GM12878 (cell line): ENCODE results near the gene PLTP. TPM values are rescaled to one million over a fixed set of nuclear protein-coding genes. Genes with fewer than 3 reads are reported as not detected.

Experiments
- ATAC-seq: fragments of 200-7000 bp; cut with Tn5 transposase; 3 replicates; pipeline ENCODE4 v1.9.1; 2020; ENCODE audit warnings: mild to moderate bottlenecking, moderate library complexity
- BruUV-seq: library from RNA; stranded (reverse); fragments of 400-500 nt; replicated peaks from 2 replicates; lab custom pipeline; 2021; lab: Mats Ljungman, UMichigan
- CTCF ChIA-PET: fragments of 300-600 bp; sonication (Branson Sonifier 250); formaldehyde crosslinking; extraction: SDS; loops from one replicate; lab custom pipeline; 2021; ENCODE audit warnings: inconsistent platforms; lab: Yijun Ruan, JAX
- POLR2A ChIA-PET: fragments of 350-600 bp; formaldehyde crosslinking; extraction: SDS; loops from one replicate; lab custom pipeline; 2021; ENCODE audit warnings: inconsistent platforms; lab: Charles Lee
- RAD21 ChIA-PET: fragments of 300-600 bp; sonication (Branson Sonifier 250); formaldehyde crosslinking; loops from one replicate; lab custom pipeline; 2023; ENCODE audit warnings: antibody characterized with exemption; ENCODE audit not compliant: unreplicated experiment; lab: Charles Lee
- SMC1A ChIA-PET: fragments of 300-600 bp; sonication (Branson Sonifier 250); formaldehyde crosslinking; loops from one replicate; lab custom pipeline; 2023; ENCODE audit not compliant: unreplicated experiment, uncharacterized antibody; lab: Charles Lee
- DNase-seq: peaks from one replicate; pipeline ENCODE4 v3.0.0-alpha.2; 2011; ENCODE audit warnings: low read depth, low spot score
- FAIRE-seq: peaks from 3 replicates; lab custom pipeline; 2011; peaks lifted over from hg19 to GRCh38; lab: Jason Lieb, UNC
- H2AFZ ChIP-seq: 2 replicates; pipeline ENCODE4 v1.6.0; 2011; ENCODE audit warnings: low read depth, low read length, control low read depth; ENCODE audit not compliant: control insufficient read depth
- H3K27ac ChIP-seq: 2 replicates; pipeline ENCODE4 v1.5.1; 2011; ENCODE audit warnings: control low read depth; ENCODE audit not compliant: control insufficient read depth, insufficient read depth
- H3K27me3 ChIP-seq, 2 experiments: replicated peaks in 1 of 2; 2 replicates each; pipeline versions ENCODE4 v1.6.0 to v1.6.1; 2011; ENCODE audit warnings: low read length in 1 of 2; ENCODE audit not compliant: control insufficient read depth in 2 of 2, insufficient read depth in 2 of 2
- H3K36me3 ChIP-seq, 2 experiments: 2 replicates each; pipeline ENCODE4 v1.5.1; 2011; ENCODE audit warnings: low read length in 1 of 2; ENCODE audit not compliant: control insufficient read depth in 2 of 2, insufficient read depth in 2 of 2
- H3K4me1 ChIP-seq: 2 replicates; pipeline ENCODE4 v1.6.1; 2011; ENCODE audit warnings: mild to moderate bottlenecking, low read length, moderate library complexity, mixed read lengths; ENCODE audit not compliant: control insufficient read depth, insufficient read depth
- H3K4me2 ChIP-seq: 2 replicates; pipeline ENCODE4 v1.6.0; 2011; ENCODE audit warnings: control low read depth; ENCODE audit not compliant: control insufficient read depth, insufficient read depth
- H3K4me3 ChIP-seq: fragments of 200-600 bp; sonication (generic); 2 replicates; pipeline ENCODE4 v1.5.1; 2016
- H3K79me2 ChIP-seq: 2 replicates; pipeline ENCODE4 v1.6.0; 2011; ENCODE audit warnings: low read length; ENCODE audit not compliant: control insufficient read depth, insufficient read depth
- H3K9ac ChIP-seq: 2 replicates; pipeline ENCODE4 v1.8.0; 2011; ENCODE audit warnings: low read length, control low read depth, mixed read lengths; ENCODE audit not compliant: control insufficient read depth, insufficient read depth
- H3K9me3 ChIP-seq: replicated peaks from 3 replicates; pipeline ENCODE4 v1.5.1; 2011; ENCODE audit warnings: mild to moderate bottlenecking, low read length; ENCODE audit not compliant: control insufficient read depth, insufficient read depth
- H4K20me1 ChIP-seq: 2 replicates; pipeline ENCODE4 v1.6.0; 2011; ENCODE audit not compliant: control insufficient read depth, insufficient read depth
- HDGF ChIP-seq: fragments of 450-650 bp; IDR thresholded peaks from 2 replicates; pipeline ENCODE4 v1.6.1; 2016; ENCODE audit warnings: antibody characterized with exemption
- JUND ChIP-seq: IDR thresholded peaks from 2 replicates; pipeline ENCODE4 v1.6.1; 2012; ENCODE audit warnings: low read depth, mild to moderate bottlenecking, low read length, improper control_type of control experiment, moderate library complexity
- PAX8 ChIP-seq: fragments of 450-650 bp; IDR thresholded peaks from 2 replicates; pipeline ENCODE4 v1.6.1; 2017; ENCODE audit warnings: mild to moderate bottlenecking, moderate library complexity
- POLR2A ChIP-seq: IDR thresholded peaks from 2 replicates; pipeline ENCODE4 v1.6.1; 2011; ENCODE audit warnings: low read depth, mild to moderate bottlenecking, low read length
- RUNX3 ChIP-seq: IDR thresholded peaks from 2 replicates; pipeline ENCODE4 v1.6.1; 2012; ENCODE audit warnings: low read length, inconsistent platforms
- SMARCA5 ChIP-seq: fragments of 450-650 bp; IDR thresholded peaks from 2 replicates; pipeline ENCODE4 v1.6.1; 2017; ENCODE audit warnings: mild to moderate bottlenecking
- SPI1 ChIP-seq: IDR thresholded peaks from 2 replicates; pipeline ENCODE4 v1.6.1; 2011; ENCODE audit warnings: low read depth, mild to moderate bottlenecking, low read length, moderate library complexity, borderline replicate concordance; ENCODE audit not compliant: insufficient read depth
- WGBS: methylation state at CpG from one replicate; pipeline ENCODE4 v1.1.6; 2016; ENCODE audit warnings: low lambda C conversion rate; ENCODE audit not compliant: insufficient replicate concordance, insufficient coverage; ENCODE audit errors: missing lambda C conversion rate; 5-methylcytosine and 5-hydroxymethylcytosine counted together
- in situ Hi-C: fragments of 300-500 bp; cut with MboI; formaldehyde crosslinking; loops from 9 replicates; pipeline ENCODE4 v1.14.3; 2018; ENCODE audit warnings: mixed read lengths
- intact Hi-C: fragments of 100-400 bp; cut with micrococcal nuclease; formaldehyde crosslinking; loops from one replicate; pipeline ENCODE4 v1.14.2; 2022; ENCODE audit not compliant: unreplicated experiment
- polyA plus RNA-seq, 11 experiments: library from polyadenylated mRNA; depleted of rRNA in 4 of 11; unstranded in 6 of 11; stranded (reverse) in 5 of 11; fragments of >200 nt; fragmentation: Nextera tagmentation in 4 of 11; fragmentation: Illumina TruSeq in 1 of 11; extraction: Ambion mirVana in 4 of 11; extraction: Trizol in 1 of 11; gene quantifications; 1 replicate in 1 of 11; 2 replicates in 10 of 11; pipeline versions ENCODE4 v1.2.1 to v1.2.3, GENCODE V29; 2011 to 2016; ENCODE audit warnings: inconsistent platforms in 2 of 11, missing spikeins in 2 of 11, low read depth in 1 of 11
- total RNA-seq, 4 experiments: library from RNA; depleted of rRNA in 3 of 4; stranded (reverse); fragments of >200 nt in 3 of 4; fragmentation: Illumina TruSeq in 1 of 4; extraction: Trizol in 1 of 4; gene quantifications; 2 replicates each; pipeline versions ENCODE4 v1.2.1 to v1.2.3, GENCODE V29; 2013 to 2021

Gene PLTP
- total and polyA plus RNA-seq, 10 of the 15 experiments (the other 5 are each of a cell fraction or from before 2014, with no cell fraction given): 1.6 to 17.0 (median 7.6) TPM

DNA sequence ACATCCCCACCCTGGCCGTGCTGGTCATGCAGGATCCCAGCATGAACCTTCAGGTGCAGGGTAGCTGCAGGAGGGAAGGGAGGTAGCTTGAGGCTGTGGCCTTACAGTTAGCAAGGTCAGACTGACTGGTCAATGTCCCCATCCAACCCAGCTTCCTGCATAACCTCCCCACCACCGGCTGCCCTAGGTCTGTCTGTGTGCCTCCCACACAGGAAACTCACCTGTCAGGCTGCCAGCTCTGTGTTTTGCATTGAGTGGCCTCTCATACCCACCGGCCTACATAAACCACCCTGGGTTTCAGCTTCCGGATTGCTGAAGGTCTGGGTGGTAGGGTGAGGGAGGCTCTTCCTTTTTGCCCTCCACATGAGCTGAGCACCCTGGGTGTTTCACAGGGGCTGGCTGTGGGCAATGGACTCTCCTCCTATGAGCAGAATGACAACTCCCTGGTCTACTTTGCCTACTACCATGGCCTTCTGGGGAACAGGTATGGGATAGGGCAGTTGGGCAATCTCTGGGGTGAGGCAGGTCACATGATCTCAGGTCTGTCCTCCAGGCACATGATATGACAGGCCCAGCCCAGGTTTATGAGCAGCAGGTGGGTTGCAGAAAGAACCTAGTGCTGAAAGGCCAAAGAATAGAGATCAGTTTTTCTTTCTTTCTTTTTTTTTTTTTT lies 19.0 kb downstream of the PLTP start:
- Histone ChIP-seq H4K20me1 (no peaks in the 10 kb centered on the region), H3K36me3 (peaks cover 0 to 4% of the 10 kb centered on the region in 2 experiments; a peak in 2 of 4 replicates), H3K79me2 (peaks cover 4% of the 10 kb centered on the region)
- no peak for DNase-seq
- in situ Hi-C loops: no loop called here
- no peak for ATAC-seq
- 0 out of 2 replicates have a peak, but pooled peaks have one; percentile 14 for TF ChIP-seq POLR2A
- no peak for TF ChIP-seq PAX8
- TF ChIP-seq, all 136 proteins: peak for 1
- H3K4me1 ChIP-seq: peaks cover 22% of the 10 kb centered on the region
- WGBS: 2% methylated on average over 4 of the region's 4 CpGs
- ChIA-PET RAD21 (interaction anchor here (3.4 kb wide), 1 partner anchor 18 kb away, joined by 13 read pairs; no protein-coding TSS in a partner anchor), SMC1A (interaction anchor here (1.2 to 2.8 kb wide), 3 partner anchors 18 to 78 kb away, joined by 3 to 12 read pairs (median 3); partner anchors contain the start of gene PLTP), CTCF (interaction anchor here (1.0 to 1.2 kb wide), 2 partner anchors 68 to 77 kb away, joined by 3 to 4 read pairs; no protein-coding TSS in a partner anchor), POLR2A (interaction anchor here (0.6 to 2.4 kb wide), 4 partner anchors 10 to 77 kb away, joined by 3 to 9 read pairs (median 3); no protein-coding TSS in a partner anchor)
- intact Hi-C loops: loop anchor here (5.0 kb wide), 1 partner anchor 79 kb away; the partner anchor contains the start of gene ZNF335
- no peak overlapping the region for H3K9ac ChIP-seq
- H2AFZ ChIP-seq: no peak overlapping the region
- FAIRE-seq: no peak
- TSS peak; percentile 56 for BruUV-seq
- H3K4me3 ChIP-seq: no peak overlapping the region
- no peaks in the 10 kb centered on the region for H3K9me3 ChIP-seq
- H3K4me2 ChIP-seq: no peak overlapping the region
- H3K27ac ChIP-seq: no peak overlapping the region
- H3K27me3 ChIP-seq: no peaks in the 10 kb centered on the region

GRCh38 chr20:45892049-45892825 lies 19.7 kb downstream of the PLTP start:
- CTCF ChIA-PET: interaction anchor here (1.0 to 2.5 kb wide), 3 partner anchors 19 to 77 kb away, joined by 3 to 8 read pairs (median 4); no protein-coding TSS in a partner anchor
- H3K9ac ChIP-seq: peak overlapping the region; percentile 81; the same call in 1 of the 2 replicates
- H2AFZ ChIP-seq: no peak overlapping the region
- intact Hi-C loops: loop anchor here (5.0 kb wide), 1 partner anchor 80 kb away; the partner anchor contains the start of gene ZNF335
- in situ Hi-C loops: no loop called here
- FAIRE-seq: no peak
- H3K36me3 ChIP-seq: peaks cover 0 to 4% of the 10 kb centered on the region in 2 experiments; a peak in 2 of 4 replicates
- 47% methylated on average over 9 of the region's 9 CpGs for WGBS
- no peak for TF ChIP-seq HDGF
- TF ChIP-seq RUNX3: no peak
- no peak for TF ChIP-seq POLR2A
- no peak for TF ChIP-seq JUND
- no peak for TF ChIP-seq SMARCA5
- TF ChIP-seq SPI1: no peak
- TF ChIP-seq, all 136 proteins: peak for 0
- H3K4me2 ChIP-seq: peak overlapping the region; percentile 98
- H3K4me3 ChIP-seq: peak overlapping the region; percentile 83
- no TSS peak for BruUV-seq
- no peak for ATAC-seq
- ChIA-PET SMC1A (interaction anchor here (1.4 to 2.8 kb wide), 3 partner anchors 18 to 79 kb away, joined by 3 to 12 read pairs (median 3); partner anchors contain the start of gene PLTP), POLR2A (interaction anchor here (0.5 to 2.4 kb wide), 4 partner anchors 43 to 78 kb away, joined by 3 to 9 read pairs (median 4); no protein-coding TSS in a partner anchor), RAD21 (interaction anchor here (1.1 to 3.4 kb wide), 2 partner anchors 18 to 70 kb away, joined by 3 to 13 read pairs; no protein-coding TSS in a partner anchor)
- H3K27me3 ChIP-seq: no peaks in the 10 kb centered on the region
- DNase-seq: no peak
- no peak overlapping the region for H3K27ac ChIP-seq
- H3K4me1 ChIP-seq: peaks cover 22% of the 10 kb centered on the region
- H3K9me3 ChIP-seq: no peaks in the 10 kb centered on the region
- peaks cover 4% of the 10 kb centered on the region for H3K79me2 ChIP-seq
- no peaks in the 10 kb centered on the region for H4K20me1 ChIP-seq
